ENCODE measurements around the gene CENATAC. TPM values are rescaled to one million over a fixed set of nuclear protein-coding genes. Genes with fewer than 3 reads are reported as not detected.
A peak's percentile ranks its signal among the peaks of the same experiment; 100 is the strongest.

CENATAC gene
- total and polyA plus RNA-seq, 9 of the 15 experiments (the other 6 are each of a cell fraction or from before 2014, with no cell fraction given): 2.4 to 25.5 (median 13.7) TPM

DNA sequence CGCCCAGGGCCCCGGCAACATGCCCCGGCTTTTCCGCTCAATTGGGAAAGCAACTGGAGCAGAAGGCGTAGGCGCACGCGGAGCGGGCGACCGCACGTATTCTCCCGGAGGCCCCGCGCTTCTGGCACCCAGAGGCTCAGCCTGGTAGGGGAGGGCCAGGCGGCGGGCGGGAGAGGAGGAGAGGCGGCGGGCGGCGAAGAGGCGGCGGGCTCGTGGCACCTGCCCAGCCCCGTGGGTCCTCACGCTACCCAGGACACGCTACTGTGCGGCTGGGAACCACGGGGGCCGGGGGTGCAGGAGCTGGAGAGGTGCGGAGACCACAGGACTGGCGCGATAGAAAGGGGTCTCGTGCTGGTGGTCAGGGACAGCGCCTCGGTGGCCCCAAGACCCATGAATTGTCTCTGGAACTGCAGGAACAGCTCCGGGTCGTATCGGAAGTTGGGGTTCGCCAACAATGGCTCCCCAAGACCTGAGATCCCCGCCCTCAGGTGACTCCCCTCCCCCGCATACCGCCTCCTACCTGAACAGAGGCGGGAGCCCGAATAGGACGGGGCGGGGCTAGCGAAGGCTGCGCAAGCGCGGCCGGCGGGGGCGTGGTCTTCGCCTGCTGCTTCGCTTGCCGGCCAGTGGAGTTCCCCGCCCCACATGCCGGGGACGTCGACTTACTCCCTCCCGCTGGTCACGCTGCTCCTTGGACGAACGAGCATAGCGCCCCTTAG lies 32.5 kb downstream of the CENATAC start, which contains the start of gene SLC37A4 (continued):
- TF ChIP-seq RBBP5 (IDR thresholded peaks at IDR 0.05; ENCODE audit: borderline replicate concordance, insufficient read depth, low read length, poor library complexity, severe bottlenecking) (peak; percentile 67), BCL6 (CRISPR knock-in tag; IDR thresholded peaks at IDR 0.05) (no peak), ZBTB1 (CRISPR knock-in tag; IDR thresholded peaks at IDR 0.05; ENCODE audit: borderline replicate concordance, low read depth) (no peak), SOX6 (IDR thresholded peaks at IDR 0.05) (peak; percentile 56; the same call in 1 of the 2 replicates), POLR2A (conservative IDR thresholded peaks at IDR 0.05) (peak; percentile 73), HNRNPLL (IDR thresholded peaks at IDR 0.05; ENCODE audit: low read depth, low read length, poor library complexity, severe bottlenecking) (peak; percentile 47), CHD4 (IDR thresholded peaks at IDR 0.05; ENCODE audit: insufficient read depth, insufficient replicate concordance, low read depth, low read length, poor library complexity, severe bottlenecking) (no peak), NFYB (IDR thresholded peaks at IDR 0.05; ENCODE audit: extremely low read depth, insufficient read length) (no peak), ZFP91 (CRISPR knock-in tag; IDR thresholded peaks at IDR 0.05) (peak; percentile 15; the same call in 1 of the 2 replicates), NFATC3 (IDR thresholded peaks at IDR 0.05) (no peak), KDM5B (IDR thresholded peaks at IDR 0.05; ENCODE audit: insufficient replicate concordance, low read depth, low read length) (peak; percentile 57), MYC (IDR thresholded peaks at IDR 0.05; ENCODE audit: low read depth, low read length) (peak; percentile 94), MYC (CRISPR knock-in tag; IDR thresholded peaks at IDR 0.05; ENCODE audit: borderline replicate concordance, low read depth) (peak; percentile 42; the same call in 1 of the 2 replicates), XRCC5 (IDR thresholded peaks at IDR 0.05; ENCODE audit: low read depth, low read length) (peak; percentile 92; the same call in 1 of the 2 replicates), GABPA (tag; conservative IDR thresholded peaks at IDR 0.05; ENCODE audit: low read depth) (no peak), ZNF12 (CRISPR knock-in tag; IDR thresholded peaks at IDR 0.05) (no peak), SMARCA4 (IDR thresholded peaks at IDR 0.05) (no peak), TEAD2 (tag; IDR thresholded peaks at IDR 0.05) (no peak), ZNF766 (CRISPR knock-in tag; conservative IDR thresholded peaks at IDR 0.05) (no peak), STAG1 (CRISPR knock-in tag; IDR thresholded peaks at IDR 0.05; ENCODE audit: borderline replicate concordance) (no peak)
- TF ChIP-seq, protein P1, sequence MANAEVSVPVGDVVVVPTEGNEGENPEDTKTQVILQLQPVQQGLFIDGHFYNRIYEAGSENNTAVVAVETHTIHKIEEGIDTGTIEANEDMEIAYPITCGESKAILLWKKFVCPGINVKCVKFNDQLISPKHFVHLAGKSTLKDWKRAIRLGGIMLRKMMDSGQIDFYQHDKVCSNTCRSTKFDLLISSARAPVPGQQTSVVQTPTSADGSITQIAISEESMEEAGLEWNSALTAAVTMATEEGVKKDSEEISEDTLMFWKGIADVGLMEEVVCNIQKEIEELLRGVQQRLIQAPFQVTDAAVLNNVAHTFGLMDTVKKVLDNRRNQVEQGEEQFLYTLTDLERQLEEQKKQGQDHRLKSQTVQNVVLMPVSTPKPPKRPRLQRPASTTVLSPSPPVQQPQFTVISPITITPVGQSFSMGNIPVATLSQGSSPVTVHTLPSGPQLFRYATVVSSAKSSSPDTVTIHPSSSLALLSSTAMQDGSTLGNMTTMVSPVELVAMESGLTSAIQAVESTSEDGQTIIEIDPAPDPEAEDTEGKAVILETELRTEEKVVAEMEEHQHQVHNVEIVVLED (CRISPR knock-in tag; IDR thresholded peaks at IDR 0.05): peak; percentile 81
- TF ChIP-seq, protein P2, sequence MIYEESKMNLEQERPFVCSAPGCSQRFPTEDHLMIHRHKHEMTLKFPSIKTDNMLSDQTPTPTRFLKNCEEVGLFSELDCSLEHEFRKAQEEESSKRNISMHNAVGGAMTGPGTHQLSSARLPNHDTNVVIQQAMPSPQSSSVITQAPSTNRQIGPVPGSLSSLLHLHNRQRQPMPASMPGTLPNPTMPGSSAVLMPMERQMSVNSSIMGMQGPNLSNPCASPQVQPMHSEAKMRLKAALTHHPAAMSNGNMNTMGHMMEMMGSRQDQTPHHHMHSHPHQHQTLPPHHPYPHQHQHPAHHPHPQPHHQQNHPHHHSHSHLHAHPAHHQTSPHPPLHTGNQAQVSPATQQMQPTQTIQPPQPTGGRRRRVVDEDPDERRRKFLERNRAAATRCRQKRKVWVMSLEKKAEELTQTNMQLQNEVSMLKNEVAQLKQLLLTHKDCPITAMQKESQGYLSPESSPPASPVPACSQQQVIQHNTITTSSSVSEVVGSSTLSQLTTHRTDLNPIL (CRISPR knock-in tag; IDR thresholded peaks at IDR 0.05): no peak
- TF ChIP-seq, protein P3, sequence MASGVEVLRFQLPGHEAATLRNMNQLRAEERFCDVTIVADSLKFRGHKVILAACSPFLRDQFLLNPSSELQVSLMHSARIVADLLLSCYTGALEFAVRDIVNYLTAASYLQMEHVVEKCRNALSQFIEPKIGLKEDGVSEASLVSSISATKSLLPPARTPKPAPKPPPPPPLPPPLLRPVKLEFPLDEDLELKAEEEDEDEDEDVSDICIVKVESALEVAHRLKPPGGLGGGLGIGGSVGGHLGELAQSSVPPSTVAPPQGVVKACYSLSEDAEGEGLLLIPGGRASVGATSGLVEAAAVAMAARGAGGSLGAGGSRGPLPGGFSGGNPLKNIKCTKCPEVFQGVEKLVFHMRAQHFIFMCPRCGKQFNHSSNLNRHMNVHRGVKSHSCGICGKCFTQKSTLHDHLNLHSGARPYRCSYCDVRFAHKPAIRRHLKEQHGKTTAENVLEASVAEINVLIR (CRISPR knock-in tag; IDR thresholded peaks at IDR 0.05): peak; percentile 38; the same call in 1 of the 2 replicates
